ENCODE results near the gene BMP7.

The BMP7 gene

GRCh38 chr20:57124366-57124765 lies 142.1 kb downstream of the BMP7 start:
- DNase-seq (ENCODE audit: low read depth): no peak

GRCh38 chr20:57123504-57123903 lies 142.9 kb downstream of the BMP7 start:
- no peak for DNase-seq (ENCODE audit: low read depth)

GRCh38 chr20:57122536-57123489 lies 143.6 kb downstream of the BMP7 start:
- no peak for DNase-seq (ENCODE audit: low read depth)

GRCh38 chr20:57118964-57119363 lies 147.5 kb downstream of the BMP7 start:
- DNase-seq (ENCODE audit: low read depth): no peak
